ENCODE results near the gene MTPN. TPM values are rescaled to one million over a fixed set of nuclear protein-coding genes. Genes with fewer than 3 reads are reported as not detected.

Gene MTPN
- total RNA-seq, 4 donors from 2014 or later, result 79.7 to 102 (median 85.6) TPM

DNA sequence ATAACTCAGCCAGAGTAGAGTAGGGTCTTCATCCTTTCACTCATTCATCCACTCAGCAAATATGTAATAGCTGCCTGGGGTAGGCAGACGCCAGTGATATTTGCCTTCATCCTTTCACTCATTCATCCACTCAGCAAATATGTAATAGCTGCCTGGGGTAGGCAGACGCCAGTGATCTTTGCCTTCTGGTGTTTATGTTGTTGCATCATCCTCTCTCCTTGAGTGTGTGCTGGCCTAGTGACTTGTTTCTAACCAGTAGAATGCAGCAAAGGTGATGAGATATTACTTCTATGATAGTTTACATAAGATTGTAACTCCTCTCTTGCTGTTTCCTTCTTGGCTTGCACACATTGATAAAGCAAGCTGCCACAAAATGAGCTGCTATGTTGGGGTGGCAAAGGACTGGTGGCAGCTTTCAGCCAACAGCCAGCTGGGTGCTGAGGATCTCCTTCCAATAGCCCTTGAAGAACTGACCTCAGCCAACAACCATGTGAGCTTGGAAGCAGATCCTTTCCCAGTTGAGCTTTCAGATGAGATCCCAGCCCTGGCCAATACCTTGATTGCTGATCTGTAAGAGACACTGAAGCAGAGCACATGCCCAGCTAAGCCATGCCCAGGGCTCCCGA lies 23.2 kb upstream of the MTPN start:
- DNase-seq (ENCODE audit: low spot score) (no peak), ATAC-seq (ENCODE audit: low FRiP score) (no peak)
- TF ChIP-seq, protein P1, sequence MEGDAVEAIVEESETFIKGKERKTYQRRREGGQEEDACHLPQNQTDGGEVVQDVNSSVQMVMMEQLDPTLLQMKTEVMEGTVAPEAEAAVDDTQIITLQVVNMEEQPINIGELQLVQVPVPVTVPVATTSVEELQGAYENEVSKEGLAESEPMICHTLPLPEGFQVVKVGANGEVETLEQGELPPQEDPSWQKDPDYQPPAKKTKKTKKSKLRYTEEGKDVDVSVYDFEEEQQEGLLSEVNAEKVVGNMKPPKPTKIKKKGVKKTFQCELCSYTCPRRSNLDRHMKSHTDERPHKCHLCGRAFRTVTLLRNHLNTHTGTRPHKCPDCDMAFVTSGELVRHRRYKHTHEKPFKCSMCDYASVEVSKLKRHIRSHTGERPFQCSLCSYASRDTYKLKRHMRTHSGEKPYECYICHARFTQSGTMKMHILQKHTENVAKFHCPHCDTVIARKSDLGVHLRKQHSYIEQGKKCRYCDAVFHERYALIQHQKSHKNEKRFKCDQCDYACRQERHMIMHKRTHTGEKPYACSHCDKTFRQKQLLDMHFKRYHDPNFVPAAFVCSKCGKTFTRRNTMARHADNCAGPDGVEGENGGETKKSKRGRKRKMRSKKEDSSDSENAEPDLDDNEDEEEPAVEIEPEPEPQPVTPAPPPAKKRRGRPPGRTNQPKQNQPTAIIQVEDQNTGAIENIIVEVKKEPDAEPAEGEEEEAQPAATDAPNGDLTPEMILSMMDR (IDR thresholded peaks at IDR 0.05), result no peak

DNA sequence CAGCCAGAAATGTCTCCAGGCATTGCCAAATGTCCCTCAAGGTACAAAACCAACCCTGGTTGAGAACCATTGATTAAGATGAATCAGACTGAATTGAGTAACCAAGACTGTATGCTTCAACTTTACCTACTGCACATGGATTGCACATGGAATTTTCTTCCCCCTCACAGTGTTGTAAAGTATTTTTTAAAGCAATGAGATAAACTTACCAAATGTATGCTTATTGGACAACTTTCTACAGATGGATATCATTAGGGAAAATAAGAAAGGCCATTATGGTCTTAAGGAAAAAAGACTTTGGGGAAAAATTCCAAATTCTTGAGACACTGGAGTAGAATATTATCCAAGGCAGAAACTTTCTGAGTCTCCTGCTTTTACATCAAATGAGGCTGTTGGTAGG lies 20.9 kb upstream of the MTPN start:
- ATAC-seq (ENCODE audit: low FRiP score) (no peak), DNase-seq (ENCODE audit: low spot score) (no peak)
- TF ChIP-seq, protein P1 (IDR thresholded peaks at IDR 0.05), result no peak

DNA sequence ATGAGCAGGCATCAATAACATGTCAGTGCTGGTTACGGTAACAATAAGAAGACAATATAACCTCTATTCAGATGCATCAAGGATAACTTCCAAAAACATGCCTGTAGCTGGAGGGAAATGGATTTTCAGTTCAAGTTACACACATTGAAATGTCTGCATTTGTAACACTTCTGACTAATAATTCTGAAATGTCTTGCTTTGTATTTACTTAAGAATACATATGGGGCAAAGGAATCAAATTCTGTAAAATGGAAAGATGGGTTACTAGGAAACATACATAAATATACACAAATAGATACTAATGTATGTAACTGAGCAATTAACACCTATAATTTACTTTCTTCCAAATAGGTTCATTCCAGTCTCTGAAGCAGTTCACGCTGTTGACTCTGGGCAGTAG lies 18.6 kb upstream of the MTPN start:
- TF ChIP-seq, protein P1 (IDR thresholded peaks at IDR 0.05), result no peak
- no peak for DNase-seq (ENCODE audit: low spot score)

DNA sequence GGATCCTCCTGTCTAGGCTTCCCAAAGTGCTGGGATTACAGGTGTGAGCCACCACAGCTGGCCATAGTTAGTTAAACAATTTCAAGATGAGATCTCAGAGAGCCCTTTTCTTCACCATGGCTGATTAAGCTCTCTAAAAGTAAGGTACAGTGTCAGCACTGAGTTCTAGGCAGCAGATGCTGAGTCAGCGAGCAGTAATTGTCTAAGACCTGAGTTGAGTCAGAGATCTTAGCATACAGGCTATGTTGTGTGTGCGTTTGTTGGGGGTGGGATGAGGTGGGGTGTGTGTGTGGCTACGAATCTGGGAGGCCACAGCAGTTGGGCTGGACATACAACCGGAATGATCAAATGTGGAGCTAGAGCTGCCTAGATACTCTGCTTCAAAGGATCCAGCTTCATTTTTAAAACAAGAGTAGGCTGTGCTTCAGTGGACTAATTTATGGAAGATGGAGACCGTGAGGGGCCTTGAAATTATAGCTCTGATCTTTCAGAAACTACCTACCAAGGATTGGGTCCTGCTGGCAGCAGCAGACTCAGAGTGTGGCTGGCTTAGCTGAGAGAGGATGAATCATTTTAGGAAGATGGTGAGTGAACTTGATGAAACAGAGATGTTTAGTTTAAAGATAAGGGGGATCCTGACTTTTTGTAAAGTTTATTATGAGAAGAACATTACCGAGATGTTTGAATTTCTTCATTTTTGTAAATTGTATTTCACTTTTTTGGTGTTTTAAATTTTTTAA lies 17.5 kb upstream of the MTPN start:
- DNase-seq (ENCODE audit: low spot score) (no peak), ATAC-seq (ENCODE audit: low FRiP score) (no peak)
- TF ChIP-seq, protein P1 (IDR thresholded peaks at IDR 0.05), result no peak

More for the DNA sequence above, 18.6 kb upstream of the MTPN start:
- ATAC-seq (ENCODE audit: low FRiP score), result no peak

DNA sequence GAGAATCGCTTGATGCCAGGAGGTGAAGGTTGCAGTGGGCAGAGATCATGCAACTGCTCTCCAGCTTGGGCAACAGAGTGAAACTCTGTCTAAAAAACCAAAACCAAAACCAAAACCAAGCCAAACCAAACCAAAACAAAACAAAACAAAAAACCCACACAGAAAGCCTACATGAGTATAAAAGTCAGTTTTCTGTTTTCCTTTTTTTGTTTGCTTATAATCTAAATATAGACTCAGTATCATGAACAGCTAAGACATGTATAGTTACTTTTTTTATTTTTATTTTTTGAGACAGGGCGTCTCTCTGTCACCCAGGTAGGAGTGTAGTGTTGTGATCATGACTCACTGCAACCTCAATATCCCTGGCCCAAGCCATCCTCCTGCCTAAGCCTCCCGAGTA lies 16.8 kb upstream of the MTPN start:
- DNase-seq (ENCODE audit: low spot score), result no peak
- TF ChIP-seq, protein P1 (IDR thresholded peaks at IDR 0.05), result no peak
- ATAC-seq (ENCODE audit: low FRiP score), result no peak

DNA sequence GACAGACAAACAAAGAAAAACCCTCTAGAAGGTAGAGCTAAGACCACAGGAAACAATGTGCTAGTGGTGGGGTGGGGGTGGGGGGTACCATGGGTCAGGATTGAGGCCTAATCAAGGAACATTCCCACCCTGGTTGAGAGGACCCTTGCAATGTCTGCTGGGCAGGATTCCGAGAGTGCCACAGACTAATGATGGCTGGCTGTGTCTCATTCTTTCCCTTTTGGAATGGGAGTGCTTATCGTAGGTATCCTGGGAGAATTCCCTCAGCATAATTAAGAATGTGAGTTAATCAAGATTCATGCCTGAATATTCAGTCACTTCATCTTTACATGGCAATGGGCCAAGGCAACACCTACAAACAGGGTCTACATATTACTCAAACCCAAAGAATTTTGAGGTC lies 14.7 kb upstream of the MTPN start:
- TF ChIP-seq, protein P1 (IDR thresholded peaks at IDR 0.05), result no peak
- ATAC-seq (ENCODE audit: low FRiP score) (no peak), DNase-seq (ENCODE audit: low spot score) (no peak)

DNA sequence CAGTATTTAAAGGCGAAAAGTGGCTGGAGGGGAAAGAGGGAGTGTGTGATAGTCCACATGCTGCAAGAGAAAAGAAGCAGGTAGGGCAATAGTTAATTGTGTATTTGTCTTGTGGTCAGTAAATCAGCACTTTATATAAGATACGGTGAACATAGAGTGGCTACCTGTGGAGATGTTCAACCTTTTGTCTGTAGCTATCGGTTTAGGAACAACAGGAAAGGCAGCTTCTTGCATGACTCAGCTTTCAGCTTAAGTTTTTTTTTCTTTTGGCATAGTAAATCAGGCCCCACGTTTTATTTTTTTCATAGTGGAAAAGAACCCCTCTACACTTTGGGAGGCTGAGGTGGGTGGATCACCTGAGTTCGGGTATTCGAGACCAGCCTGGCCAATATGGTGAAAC lies 14.2 kb upstream of the MTPN start:
- DNase-seq (ENCODE audit: low spot score) (no peak), ATAC-seq (ENCODE audit: low FRiP score) (no peak)
- TF ChIP-seq, protein P1 (IDR thresholded peaks at IDR 0.05), result no peak

Measured in omental fat pad (tissue), 4 donors.